GM19324 (cell line): ENCODE data around the gene NXPH3.
"Not testable (repeated sequence)": the region's sequence is repeated elsewhere in the genome, so short reads cannot be mapped to it uniquely, and the experiment has no call there.

Source experiments
- ATAC-seq: cut with Tn5 transposase; IDR thresholded peaks from one replicate; pipeline ENCODE4 v1.9.1; 2021; ENCODE audit warnings: mild to moderate bottlenecking, moderate library complexity; ENCODE audit not compliant: unreplicated experiment, low FRiP score

NXPH3 gene

GRCh38 chr17:49575679-49576087 lies at the start of gene NXPH3:
Gene NXPH3, plus strand, starts transcription at chr17:49575871. Its CDS starts 349 bp downstream, at chr17:49576220.
- no peak for ATAC-seq

DNA sequence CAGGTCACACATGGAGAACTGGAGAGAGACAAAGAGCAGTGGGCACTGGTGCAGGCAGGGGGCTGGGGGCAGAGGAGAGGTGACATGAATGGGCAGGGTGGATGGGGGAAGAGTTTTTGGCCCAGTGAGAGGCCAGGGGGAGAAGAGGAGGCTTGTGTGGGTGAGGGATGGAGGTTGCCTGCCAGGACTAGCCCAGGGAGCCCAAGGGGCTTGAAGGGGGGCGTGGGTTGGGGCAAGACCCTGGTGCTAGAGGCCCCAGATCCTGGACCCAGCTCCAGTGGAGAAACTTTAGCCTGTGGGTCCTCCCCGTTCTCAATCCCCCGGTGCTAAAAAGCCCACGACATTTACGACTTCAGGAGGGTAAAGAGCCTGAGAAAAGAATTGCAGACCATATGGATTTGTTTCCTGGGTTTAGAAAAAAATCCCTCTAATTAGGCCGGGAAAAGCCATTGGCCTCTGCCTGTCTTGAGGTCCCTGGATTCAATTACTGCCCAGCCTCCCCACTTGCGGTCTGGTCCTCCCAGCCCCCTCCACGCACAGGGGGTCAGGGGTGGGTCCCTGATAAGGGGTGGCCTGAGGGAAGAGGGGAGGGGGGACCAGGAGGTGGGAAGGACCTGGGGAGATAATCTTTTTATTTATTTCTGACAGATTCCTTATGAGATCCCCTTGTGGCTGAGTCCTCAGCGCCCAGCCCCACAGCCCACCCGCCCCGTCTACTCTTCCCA lies 47.6 kb upstream of the NXPH3 start:
- ATAC-seq = no peak

GRCh38 chr17:49528966-49529365 lies 46.7 kb upstream of the NXPH3 start:
- ATAC-seq = no peak

DNA sequence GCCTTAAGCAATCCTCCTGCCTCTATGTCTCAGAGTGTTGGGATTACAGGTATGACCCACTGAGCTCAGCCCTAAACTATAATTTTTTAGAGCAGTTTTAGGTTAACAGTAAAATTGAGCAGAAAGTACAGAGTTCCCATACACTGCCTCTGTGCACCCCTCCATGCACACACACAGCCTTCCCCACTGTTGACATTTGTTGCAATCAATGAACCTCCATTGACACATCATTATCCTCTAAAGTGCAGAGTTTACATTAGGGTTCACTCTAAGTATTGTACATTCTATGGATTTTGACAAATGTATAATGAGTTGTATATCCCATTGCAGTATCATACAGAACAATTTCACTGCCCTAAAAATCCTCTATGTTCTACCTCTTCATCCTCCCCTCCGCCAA lies 45.6 kb upstream of the NXPH3 start:
- ATAC-seq = no peak

GRCh38 chr17:49543860-49544259 lies 31.8 kb upstream of the NXPH3 start:
- ATAC-seq = no peak

GRCh38 chr17:49545007-49545660 lies 30.5 kb upstream of the NXPH3 start:
- ATAC-seq = no peak

DNA sequence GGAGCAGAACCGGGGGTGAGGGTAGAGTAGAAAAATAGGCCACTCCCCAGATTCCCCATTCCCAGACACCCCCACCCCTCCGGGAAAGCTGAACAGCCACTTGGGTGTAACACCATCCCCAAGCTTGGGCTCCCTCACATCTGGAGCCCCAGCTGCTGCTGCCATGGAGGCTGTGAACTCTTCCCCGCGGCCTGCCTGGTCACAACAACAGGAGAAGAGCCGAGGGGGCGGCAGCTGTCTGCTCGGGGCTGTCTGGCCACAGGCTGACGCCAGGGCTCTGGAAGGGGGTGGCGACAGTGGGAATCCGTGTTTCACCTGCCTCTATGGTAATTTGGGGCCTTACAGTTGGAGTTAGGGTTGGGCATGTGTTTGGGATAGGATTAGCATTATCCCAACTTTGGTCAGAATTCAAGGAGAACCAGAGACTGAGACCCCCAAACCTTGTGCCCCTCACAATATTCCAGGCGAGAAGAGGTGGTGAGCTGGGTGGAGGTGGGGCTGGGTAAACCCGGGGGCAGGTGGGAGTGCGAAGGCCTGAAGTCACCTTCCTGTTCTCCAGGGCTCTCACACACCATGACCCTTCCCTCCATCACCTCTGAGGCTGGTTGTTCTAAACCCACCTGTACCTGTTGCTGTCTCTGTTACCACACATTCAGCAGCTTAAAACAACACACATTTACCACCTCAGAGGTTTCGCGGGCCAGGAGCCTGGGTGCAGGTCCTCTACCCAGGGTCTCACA lies 29.7 kb upstream of the NXPH3 start:
- ATAC-seq = no peak

GRCh38 chr17:49546546-49547535 lies 28.8 kb upstream of the NXPH3 start:
- no peak for ATAC-seq

GRCh38 chr17:49547566-49547965 lies 28.1 kb upstream of the NXPH3 start:
- ATAC-seq = no peak

DNA sequence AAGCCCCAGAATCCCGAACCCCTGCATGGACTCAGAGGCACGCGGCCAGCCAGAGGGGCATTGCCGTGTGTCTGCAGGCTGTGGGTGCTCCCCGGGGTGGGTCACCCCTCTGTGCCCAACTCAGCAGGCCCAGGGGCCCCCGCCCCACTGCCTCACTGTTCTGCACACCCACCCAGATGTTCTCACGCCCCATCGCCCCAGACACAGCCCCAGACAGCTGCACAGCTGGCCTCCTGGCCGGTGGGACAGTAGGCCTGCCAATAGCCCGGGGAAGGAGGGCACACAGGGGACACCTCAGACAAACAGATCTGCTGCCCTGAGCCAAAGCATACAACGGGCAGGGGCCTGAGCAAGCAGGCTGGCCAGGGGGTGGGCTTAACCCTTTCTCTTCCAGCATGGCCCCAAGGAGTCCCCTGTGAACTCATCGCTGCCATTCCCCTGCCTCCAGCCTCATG lies 27.6 kb upstream of the NXPH3 start:
- no peak for ATAC-seq

GRCh38 chr17:49548506-49549310 lies 27.0 kb upstream of the NXPH3 start:
- no peak for ATAC-seq

DNA sequence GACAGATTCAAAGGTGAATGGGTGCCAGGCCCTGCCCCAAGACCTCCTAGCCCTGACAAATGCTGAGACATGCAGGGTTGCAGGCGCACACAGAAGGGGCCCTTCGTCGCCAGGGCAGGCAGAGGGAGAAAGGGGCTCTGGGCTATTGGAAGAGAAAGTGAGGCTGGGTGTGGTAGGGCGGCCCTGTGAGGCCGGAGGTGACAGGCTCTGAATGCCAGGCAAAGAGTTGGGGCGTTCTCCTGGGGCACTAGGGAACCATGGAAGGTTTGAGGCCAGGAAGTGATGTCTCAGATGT lies 26.4 kb upstream of the NXPH3 start:
- no peak for ATAC-seq

GRCh38 chr17:49549691-49550678 lies 25.7 kb upstream of the NXPH3 start:
- ATAC-seq = no peak

DNA sequence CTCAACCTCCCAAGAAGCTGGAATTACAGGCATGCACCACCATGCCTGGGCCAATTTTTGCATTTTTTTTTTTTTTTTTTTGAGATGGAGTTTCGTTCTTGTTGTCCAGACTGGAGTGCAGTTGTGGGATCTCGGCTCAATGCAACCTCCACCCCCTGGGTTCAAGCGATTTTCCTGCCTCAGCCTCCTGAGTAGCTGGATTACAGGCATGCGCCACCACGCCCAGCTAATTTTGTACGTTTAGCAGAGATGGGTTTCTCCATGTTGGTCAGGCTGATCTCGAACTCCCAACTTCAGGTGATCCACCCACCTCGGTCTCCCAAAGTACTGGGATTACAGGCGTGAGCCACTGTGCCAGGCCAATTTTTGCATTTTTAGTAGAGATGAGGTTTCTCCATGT lies 24.9 kb upstream of the NXPH3 start:
- ATAC-seq = not testable (repeated sequence)

DNA sequence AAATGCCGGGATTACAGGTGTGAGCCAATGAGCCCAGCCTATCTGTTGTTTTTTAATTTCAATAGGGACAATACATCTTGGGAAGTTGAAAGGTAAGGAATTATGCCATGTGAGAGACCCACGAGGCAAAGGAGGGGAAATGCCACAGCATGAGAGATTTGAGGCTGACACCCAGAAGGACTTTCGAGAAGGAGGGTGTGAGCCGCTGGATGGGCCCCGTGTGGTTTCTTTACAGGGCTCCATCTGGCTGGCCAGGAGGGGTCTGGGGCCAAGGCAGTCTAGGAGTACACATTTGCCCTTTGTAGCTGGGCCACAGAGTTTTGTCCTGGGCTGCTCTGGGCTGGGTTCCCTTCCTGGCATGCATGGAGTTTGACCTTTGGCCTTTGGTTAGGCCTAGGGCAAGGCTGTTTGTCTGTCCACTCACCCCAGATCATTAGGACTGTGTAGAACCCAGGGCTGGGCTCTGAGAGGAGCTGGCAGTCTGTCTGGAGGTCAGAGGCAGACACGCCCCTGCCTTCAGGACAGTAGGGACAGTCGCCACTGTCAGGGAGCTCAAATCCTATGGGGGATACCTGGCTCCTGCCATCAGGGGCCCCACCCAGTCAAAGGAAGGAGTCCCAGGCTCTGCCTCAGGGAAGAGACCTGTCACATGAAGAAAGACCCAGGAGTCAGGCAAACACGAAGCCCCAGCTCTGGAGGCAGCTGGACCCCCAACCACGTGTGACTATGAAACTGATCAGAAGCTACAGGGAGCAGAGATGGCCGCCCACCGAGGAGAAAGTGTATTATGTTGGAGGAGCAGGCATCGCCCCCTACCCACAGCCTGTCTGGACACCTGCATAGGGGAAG lies 24.2 kb upstream of the NXPH3 start:
- no peak for ATAC-seq

DNA sequence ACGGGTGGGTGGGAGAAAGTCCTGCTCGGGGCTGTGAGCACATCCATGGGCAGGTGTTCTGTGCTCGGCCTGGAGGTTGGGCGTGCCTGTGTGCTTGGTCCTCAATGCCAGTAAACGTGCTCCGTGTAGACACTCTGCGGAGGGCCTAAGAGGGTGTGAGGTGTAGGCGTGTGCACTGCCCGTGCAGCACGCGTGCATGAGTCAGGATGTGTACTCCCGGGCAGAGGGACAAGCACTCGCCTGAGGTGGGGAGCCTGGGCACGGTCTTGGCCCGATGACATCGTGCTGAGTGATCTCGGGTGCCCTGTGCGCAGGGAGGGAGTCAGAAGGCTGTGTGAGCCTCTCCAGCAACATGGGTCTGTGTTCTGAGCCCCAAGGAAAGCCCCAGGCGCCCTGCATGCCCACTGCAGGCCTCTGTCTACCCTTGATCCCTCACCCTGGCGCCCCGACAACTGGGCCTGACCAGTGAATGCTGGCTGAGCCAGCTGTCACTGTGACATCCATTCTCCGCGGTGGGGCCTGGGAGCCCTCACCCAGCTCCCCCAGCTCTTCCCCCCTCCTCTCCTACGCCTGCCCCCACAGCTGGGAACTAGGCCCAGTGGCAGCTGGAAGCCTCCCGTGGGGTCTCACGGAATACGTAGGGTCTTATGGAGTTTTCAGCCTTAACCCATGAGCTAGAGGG lies 23.5 kb upstream of the NXPH3 start:
- no peak for ATAC-seq
